NAMALWA (cell line): ENCODE results near the gene SNAP91.
"Not testable (repeated sequence)": the region's sequence is repeated elsewhere in the genome, so short reads cannot be mapped to it uniquely, and the experiment has no call there.

Source experiments
- DNase-seq: peaks from one replicate; pipeline ENCODE4 v3.0.0-alpha.2; 2015; ENCODE audit warnings: low spot score

The SNAP91 gene

GRCh38 chr6:83708970-83709747 is at the start of gene SNAP91:
Gene SNAP91 (minus strand): TSS chr6:83709101. CDS start chr6:83707927, 1,174 bp downstream.
- DNase-seq = no peak

DNA sequence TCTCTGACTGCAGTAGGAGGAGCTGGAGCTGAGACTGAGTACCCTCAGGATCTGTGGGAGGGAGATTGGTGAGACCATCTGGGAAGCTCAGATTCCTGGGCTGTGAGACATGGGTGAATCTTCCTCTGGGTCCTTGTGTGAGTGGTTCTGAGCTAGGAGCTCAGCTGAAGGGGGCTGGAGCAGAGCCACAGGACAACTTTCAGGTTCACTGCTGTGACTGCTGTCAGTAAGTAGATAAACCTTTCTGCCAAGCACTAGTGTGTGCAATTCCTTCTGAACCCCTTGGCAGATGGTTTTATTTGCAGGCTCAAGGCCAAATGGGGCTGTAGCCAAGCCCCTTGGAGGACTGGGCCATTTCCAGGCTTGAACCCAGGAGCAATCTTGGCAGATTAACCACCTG is 49.6 kb upstream of the SNAP91 start:
- DNase-seq = no peak

- no peak for DNase-seq
These were observed 48.1 kb upstream of the SNAP91 start for GRCh38 chr6:83757021-83757420.

- DNase-seq = no peak
These were observed 47.7 kb upstream of the SNAP91 start for GRCh38 chr6:83756565-83756964.

DNA sequence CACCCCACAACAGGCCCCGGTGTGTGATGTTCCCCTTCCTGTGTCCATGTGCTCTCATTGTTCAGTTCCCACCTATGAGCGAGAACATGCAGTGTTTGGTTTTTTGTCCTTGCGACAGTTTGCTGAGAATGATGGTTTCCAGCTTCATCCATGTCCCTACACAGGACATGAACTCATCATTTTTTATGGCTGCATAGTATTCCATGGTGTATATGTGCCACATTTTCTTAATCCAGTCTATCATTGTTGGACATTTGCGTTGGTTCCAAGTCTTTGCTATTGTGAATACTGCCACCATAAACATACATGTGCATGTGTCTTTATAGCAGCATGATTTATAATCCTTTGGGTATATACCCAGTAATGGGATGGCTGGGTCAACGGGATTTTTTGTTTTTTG is 43.5 kb upstream of the SNAP91 start:
- not testable (repeated sequence) for DNase-seq

- DNase-seq = no peak
These were observed 32.2 kb upstream of the SNAP91 start for GRCh38 chr6:83741089-83741488.

- DNase-seq = no peak
These were observed 26.6 kb upstream of the SNAP91 start for GRCh38 chr6:83735461-83735860.

- DNase-seq = no peak
These were observed 21.0 kb upstream of the SNAP91 start for GRCh38 chr6:83729871-83730270.

DNA sequence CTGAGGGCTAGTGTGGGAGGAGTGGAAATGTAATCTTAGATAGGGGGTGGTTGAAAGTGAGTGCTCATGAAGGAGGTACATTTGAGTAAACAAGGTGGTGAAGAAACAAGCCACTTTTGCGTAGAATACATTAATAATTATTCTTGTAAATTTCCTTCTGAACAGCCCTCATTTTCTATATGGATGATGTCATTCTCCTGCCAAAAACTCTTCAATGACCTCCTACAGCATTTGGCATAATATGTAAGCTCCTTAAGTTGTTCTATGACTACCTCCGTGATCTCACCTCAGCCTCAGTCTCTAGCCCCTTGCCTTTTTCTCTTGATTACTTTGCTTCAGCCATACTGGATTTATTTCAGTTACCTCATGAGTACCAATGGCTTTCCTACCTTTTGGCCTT is 14.0 kb upstream of the SNAP91 start:
- no peak for DNase-seq

GRCh38 chr6:83717809-83718208 is 8.9 kb upstream of the SNAP91 start:
- no peak for DNase-seq

DNA sequence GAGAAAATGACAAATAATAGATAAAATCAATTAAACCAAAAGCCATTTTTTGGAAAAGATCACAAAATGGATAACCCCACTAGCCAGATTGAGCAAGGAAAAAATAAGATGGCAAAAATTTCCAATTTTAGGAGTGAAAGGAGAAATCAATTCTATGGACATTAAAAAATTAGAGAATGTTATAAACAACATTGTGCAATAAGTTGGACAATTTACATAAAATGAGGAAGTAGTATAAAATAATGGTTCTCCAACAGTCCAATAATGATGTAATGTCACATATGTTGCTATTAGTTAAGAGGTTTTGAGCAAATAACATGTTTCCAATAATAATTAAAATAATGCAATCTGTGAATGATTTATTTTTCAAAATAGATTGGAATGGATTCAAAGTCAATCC is 3.1 kb upstream of the SNAP91 start:
- no peak for DNase-seq

DNA sequence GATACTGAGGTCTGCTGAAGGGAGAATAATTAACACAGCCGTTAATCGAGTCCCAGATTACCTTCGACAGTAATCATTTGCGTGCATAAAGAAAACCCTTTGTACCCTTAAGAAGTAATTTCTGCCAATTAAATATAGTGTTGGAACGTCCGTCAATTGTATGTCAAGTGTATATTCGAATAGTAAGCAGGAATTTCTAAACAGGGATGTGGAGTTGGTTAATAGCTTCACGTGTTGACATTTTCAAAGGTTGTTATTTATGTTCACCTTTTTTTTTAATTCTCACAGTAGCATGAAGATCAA is 798 bp upstream of the SNAP91 start:
- DNase-seq = no peak

GRCh38 chr6:83708546-83708969 is 343 bp downstream of the SNAP91 start:
- DNase-seq = no peak

GRCh38 chr6:83707829-83708545 is 914 bp downstream of the SNAP91 start:
- DNase-seq = no peak

DNA sequence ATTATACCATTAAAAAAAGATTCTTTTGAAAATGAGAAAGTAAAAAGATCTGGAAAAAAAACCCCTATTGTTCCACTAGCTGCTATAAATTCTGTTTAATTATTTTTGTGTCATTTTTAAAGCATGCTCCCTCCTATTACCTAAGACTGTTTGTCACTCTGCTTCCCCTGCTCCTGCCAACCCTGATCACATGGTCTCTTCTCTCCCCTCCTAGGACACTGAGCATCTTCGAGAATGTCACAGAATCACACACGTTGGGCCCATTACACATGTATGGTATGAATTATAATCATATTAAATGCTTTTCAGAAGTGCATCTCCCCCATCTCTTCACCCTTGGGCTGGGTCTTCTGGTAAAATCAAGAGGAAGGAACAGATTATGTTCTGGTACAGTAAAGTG is 6.2 kb downstream of the SNAP91 start:
- no peak for DNase-seq

- DNase-seq = peak; percentile 7
These were observed 6.8 kb downstream of the SNAP91 start for GRCh38 chr6:83702077-83702476.

DNA sequence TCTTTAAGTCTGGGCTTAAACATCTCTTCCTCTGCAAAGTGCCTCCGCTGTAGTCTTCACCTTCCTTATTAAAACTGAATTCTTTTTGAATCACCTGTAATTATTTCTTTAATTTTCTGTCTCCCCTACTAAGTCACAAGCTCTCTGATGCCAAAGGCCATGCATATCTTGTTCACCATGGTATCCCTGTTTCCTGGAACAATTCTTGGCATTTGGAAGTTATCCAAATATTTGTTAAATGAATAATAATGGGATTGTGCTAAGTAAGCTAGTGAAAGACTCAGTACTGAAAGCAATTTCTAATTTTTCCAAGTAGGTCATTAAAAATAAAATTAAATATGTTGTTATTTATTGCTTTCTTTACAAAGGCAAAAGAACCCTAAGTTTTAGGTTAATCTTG is 12.2 kb downstream of the SNAP91 start:
- DNase-seq = no peak

GRCh38 chr6:83685481-83685880 is 23.4 kb downstream of the SNAP91 start:
- DNase-seq = no peak

- no peak for DNase-seq
These were observed 31.1 kb downstream of the SNAP91 start for GRCh38 chr6:83677791-83678190.

DNA sequence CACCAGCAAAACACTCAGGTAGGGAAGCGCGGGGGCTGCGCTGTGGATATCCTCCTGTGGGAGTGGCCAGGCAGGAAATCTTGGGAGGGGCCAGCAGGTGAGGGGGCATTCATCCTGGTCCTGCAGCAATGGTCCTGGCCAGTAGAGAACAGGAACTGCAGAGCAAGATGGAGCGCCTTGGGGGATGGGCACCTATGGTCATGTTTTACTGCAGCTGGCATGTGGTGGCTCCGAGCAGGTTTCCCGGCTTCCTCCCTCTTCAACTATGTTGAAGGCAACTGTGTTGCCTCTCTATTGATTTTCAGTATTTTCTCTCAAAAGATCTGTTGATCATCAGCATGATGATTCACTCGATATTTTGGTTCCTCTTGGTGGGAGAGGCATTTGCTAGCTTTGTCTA is 70.9 kb downstream of the SNAP91 start:
- no peak for DNase-seq

GRCh38 chr6:83636800-83637199 is 72.1 kb downstream of the SNAP91 start:
- DNase-seq = no peak

DNA sequence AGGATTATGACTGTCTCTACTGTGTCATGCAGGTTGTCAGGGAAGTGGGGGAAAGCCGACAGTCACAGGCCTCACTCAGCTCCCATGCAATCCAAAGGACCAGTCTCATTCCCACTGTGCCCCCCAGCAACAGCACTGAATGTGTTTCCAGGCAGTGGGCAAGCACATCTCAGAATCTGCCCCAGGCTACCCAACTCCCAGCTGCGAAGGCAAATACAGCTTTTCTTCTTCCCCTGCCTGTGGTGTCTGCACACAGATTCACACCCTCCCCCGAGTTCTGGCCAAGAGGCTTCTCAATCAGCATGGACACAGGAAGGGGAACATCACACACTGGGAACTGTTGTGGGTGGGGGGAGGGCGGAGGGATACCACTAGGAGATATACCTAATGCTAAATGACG is 75.3 kb downstream of the SNAP91 start:
- DNase-seq = peak; percentile 32

DNA sequence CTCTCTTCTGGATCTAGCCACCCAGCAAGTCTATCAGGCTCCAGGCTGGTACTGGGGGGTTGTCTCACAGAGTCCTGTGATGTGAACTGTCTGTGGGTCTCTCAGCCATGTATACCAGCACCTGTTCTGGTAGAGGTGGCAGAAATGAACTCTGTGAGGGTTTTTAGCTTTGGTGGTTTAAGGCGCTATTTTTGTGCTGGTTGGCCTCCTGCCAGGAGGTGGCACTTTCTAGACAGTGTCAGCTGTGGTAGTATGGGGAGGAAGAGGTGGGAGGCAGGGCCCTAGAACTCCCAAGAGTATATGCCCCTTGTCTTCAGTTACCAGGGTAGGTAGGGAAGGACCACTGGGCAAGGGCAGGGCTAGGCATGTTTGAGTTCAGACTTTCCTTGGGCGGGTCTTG is 75.8 kb downstream of the SNAP91 start:
- peak; percentile 81 for DNase-seq

- DNase-seq = not testable (repeated sequence)
These were observed 79.0 kb downstream of the SNAP91 start for GRCh38 chr6:83629908-83630307.
